Neural progenitor cell (in vitro differentiated cells): ENCODE data around the gene ZBTB42. TPM values are rescaled to one million over a fixed set of nuclear protein-coding genes. Genes with fewer than 3 reads are reported as not detected.

Experiments used
- DNase-seq: peaks from one replicate; pipeline ENCODE4 v3.0.0-alpha.2; 2016; ENCODE audit warnings: low spot score
- H2AFZ ChIP-seq: fragments of 200-600 bp; sonication (generic); replicated peaks from 2 replicates; pipeline ENCODE4 v1.6.1; 2016; ENCODE audit warnings: antibody characterized with exemption
- H3F3A ChIP-seq: fragments of 200-600 bp; sonication (generic); 2 replicates; pipeline ENCODE4 v1.6.1; 2016; ENCODE audit warnings: antibody characterized with exemption, low read depth
- H3K27ac ChIP-seq: fragments of 200-600 bp; sonication (generic); 2 replicates; pipeline ENCODE4 v1.5.1; 2016; ENCODE audit warnings: mild to moderate bottlenecking
- H3K27me3 ChIP-seq: fragments of 200-600 bp; sonication (generic); 2 replicates; pipeline ENCODE4 v1.6.1; 2016; ENCODE audit warnings: mild to moderate bottlenecking, moderate library complexity
- H3K36me3 ChIP-seq: fragments of 200-600 bp; sonication (generic); 2 replicates; pipeline ENCODE4 v1.5.1; 2016
- H3K4me1 ChIP-seq: fragments of 200-600 bp; sonication (generic); 2 replicates; pipeline ENCODE4 v1.6.1; 2016; ENCODE audit warnings: mixed run types
- H3K4me2 ChIP-seq: fragments of 200-600 bp; sonication (generic); 2 replicates; pipeline ENCODE4 v1.6.1; 2016
- H3K4me3 ChIP-seq: fragments of 200-600 bp; sonication (generic); 2 replicates; pipeline ENCODE4 v1.5.1; 2016
- H3K79me2 ChIP-seq: fragments of 200-600 bp; sonication (generic); 2 replicates; pipeline ENCODE4 v1.6.1; 2016; ENCODE audit warnings: low read depth
- H3K9ac ChIP-seq: fragments of 200-600 bp; sonication (generic); 2 replicates; pipeline ENCODE4 v1.6.1; 2016
- H3K9me3 ChIP-seq: fragments of 200-600 bp; sonication (generic); 2 replicates; pipeline ENCODE4 v1.5.1; 2016; ENCODE audit warnings: low read depth
- H4K20me1 ChIP-seq: fragments of 200-600 bp; sonication (generic); 2 replicates; pipeline ENCODE4 v1.6.1; 2016; ENCODE audit warnings: low read depth
- H3K27ac Mint-ChIP-seq: 3 replicates; pipeline ENCODE4 v1.8.0; 2021; ENCODE audit warnings: mixed read lengths
- H3K27me3 Mint-ChIP-seq: 2 replicates; pipeline ENCODE4 v1.8.0; 2022; ENCODE audit warnings: low read depth, mild to moderate bottlenecking, inconsistent platforms, moderate library complexity, mixed read lengths; ENCODE audit not compliant: insufficient read depth
- H3K36me3 Mint-ChIP-seq: 3 replicates; pipeline ENCODE4 v1.8.0; 2021; ENCODE audit warnings: mixed read lengths
- H3K4me1 Mint-ChIP-seq: 3 replicates; pipeline ENCODE4 v1.8.0; 2021; ENCODE audit warnings: mixed read lengths
- H3K4me3 Mint-ChIP-seq: 3 replicates; pipeline ENCODE4 v1.8.0; 2021; ENCODE audit warnings: mild to moderate bottlenecking, moderate library complexity, mixed read lengths
- H3K9me3 Mint-ChIP-seq: 3 replicates; pipeline ENCODE4 v1.8.0; 2020; ENCODE audit warnings: mixed read lengths
- EZH2 ChIP-seq: fragments of 200-600 bp; sonication (generic); IDR thresholded peaks from 2 replicates; pipeline ENCODE4 v1.6.1; 2017; ENCODE audit warnings: antibody characterized with exemption, mild to moderate bottlenecking, moderate library complexity
- EZH2phosphoT487 ChIP-seq: fragments of 200-600 bp; sonication (generic); IDR thresholded peaks from 2 replicates; pipeline ENCODE4 v1.6.1; 2017; ENCODE audit warnings: antibody characterized with exemption
- total RNA-seq: library from RNA; depleted of rRNA; stranded (reverse); fragments of >200 nt; gene quantifications from 2 replicates; pipeline ENCODE4 v1.2.3, GENCODE V29; 2015; ENCODE audit warnings: low replicate concordance
- TF ChIP-seq, protein P1 (sequence below): fragments of 200-600 bp; sonication (generic); IDR thresholded peaks from 2 replicates; pipeline ENCODE4 v1.5.1; 2017; ENCODE audit warnings: antibody characterized with exemption, mild to moderate bottlenecking

The ZBTB42 gene
- total RNA-seq, 1 donor from 2014 or later, result 0.41 TPM

GRCh38 chr14:104785708-104786080, 15.2 kb upstream of the ZBTB42 start:
- H3K79me2 ChIP-seq, result no peaks in the 10 kb centered on the region
- no peak overlapping the region for H3K27ac ChIP-seq
- H3K4me1 Mint-ChIP-seq, result no peaks in the 10 kb centered on the region
- H2AFZ ChIP-seq, result no peak overlapping the region
- H3K9me3 ChIP-seq, result no peaks in the 10 kb centered on the region
- H3K4me3 ChIP-seq, result no peak overlapping the region
- no peaks in the 10 kb centered on the region for H3K4me1 ChIP-seq
- H3K36me3 ChIP-seq, result no peaks in the 10 kb centered on the region
- no peak overlapping the region for H3K27ac Mint-ChIP-seq
- no peak overlapping the region for H3K4me3 Mint-ChIP-seq
- no peak for TF ChIP-seq EZH2phosphoT487
- TF ChIP-seq EZH2, result no peak
- TF ChIP-seq, protein P1, sequence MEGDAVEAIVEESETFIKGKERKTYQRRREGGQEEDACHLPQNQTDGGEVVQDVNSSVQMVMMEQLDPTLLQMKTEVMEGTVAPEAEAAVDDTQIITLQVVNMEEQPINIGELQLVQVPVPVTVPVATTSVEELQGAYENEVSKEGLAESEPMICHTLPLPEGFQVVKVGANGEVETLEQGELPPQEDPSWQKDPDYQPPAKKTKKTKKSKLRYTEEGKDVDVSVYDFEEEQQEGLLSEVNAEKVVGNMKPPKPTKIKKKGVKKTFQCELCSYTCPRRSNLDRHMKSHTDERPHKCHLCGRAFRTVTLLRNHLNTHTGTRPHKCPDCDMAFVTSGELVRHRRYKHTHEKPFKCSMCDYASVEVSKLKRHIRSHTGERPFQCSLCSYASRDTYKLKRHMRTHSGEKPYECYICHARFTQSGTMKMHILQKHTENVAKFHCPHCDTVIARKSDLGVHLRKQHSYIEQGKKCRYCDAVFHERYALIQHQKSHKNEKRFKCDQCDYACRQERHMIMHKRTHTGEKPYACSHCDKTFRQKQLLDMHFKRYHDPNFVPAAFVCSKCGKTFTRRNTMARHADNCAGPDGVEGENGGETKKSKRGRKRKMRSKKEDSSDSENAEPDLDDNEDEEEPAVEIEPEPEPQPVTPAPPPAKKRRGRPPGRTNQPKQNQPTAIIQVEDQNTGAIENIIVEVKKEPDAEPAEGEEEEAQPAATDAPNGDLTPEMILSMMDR, result no peak
- H3F3A ChIP-seq, result no peaks in the 10 kb centered on the region
- no peaks in the 10 kb centered on the region for H3K27me3 Mint-ChIP-seq
- peaks cover 61% of the 10 kb centered on the region for H4K20me1 ChIP-seq
- no peaks in the 10 kb centered on the region for H3K27me3 ChIP-seq
- peaks cover 2% of the 10 kb centered on the region for H3K36me3 Mint-ChIP-seq
- H3K4me2 ChIP-seq, result no peak overlapping the region
- H3K9me3 Mint-ChIP-seq, result no peaks in the 10 kb centered on the region
- no peak overlapping the region for H3K9ac ChIP-seq
- DNase-seq, result no peak

DNA sequence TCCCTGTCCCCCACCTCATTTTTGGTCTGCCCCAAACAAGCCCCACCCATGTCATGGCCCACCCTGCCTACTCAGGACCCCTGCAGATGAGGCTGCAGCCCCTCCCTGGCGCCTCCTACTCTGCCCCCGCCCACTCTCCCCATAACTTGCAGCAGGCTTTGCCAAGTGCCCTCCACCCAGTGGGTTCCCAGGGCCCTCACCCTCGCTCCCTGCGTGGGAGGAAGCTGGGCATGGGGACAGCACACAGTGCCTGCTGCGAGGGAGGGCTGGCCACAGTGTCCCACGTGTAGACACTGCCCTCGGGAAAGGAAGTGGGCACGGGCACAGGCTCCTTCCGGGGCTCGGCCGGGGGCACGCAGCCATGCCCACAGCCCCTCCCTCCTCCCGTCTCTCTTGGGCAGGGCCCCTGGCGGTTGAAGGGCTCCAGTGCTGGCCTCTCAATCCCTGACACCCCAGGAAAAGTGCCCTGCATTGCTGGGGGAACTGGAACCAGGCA, 14.8 kb upstream of the ZBTB42 start:
- peaks cover 65% of the 10 kb centered on the region for H4K20me1 ChIP-seq

DNA sequence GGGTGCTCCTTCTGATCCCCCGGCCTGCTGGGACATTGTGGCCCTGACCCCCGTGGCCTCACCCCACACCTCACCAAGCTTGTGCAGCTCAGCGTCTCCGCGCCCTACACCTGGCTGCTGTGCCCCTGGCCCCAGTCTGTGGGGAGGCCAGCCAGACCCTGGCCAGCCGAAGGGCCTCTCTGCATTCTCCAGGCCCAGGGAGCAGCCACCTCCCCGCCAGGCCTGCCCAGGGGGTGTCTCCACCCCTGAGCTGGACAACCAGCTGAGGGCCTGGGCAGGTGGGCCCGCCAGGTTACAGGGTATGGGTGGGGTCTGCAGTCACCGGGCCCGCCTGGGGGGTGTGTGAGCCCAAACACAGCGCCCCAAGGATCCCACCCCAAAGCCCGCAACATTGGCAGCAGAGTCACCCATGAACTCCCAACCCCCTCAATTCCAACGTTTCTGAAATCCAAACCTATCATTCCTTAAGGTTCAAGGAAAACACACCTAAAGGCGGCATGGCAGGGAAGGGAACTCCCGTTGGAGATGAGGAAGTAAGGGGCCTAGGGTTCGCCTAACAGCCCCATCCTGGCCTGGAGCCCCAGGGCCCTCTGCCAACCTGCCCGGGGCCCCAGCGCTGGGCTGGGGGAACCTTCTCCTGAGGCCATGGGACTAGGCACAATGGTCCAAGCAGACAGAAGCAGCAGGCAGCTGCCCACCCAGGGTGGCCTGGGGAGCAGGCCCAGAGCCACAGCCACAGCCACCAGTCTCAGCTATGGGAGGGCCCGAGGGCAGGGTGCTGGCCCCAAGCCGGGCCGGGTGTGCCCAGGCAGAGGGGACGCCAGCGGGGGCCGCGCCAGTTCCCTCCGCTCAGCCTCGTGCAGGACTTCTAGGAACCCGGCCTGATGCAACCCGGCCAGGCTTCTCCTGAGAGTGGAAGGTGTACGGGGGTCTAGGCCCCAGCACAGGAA, 13.9 kb upstream of the ZBTB42 start:
- Mint-ChIP-seq H3K4me1 (peaks cover 2% of the 10 kb centered on the region), H3K27me3 (no peaks in the 10 kb centered on the region), H3K27ac (no peak overlapping the region), H3K9me3 (no peaks in the 10 kb centered on the region), H3K4me3 (no peak overlapping the region), H3K36me3 (peaks cover 2% of the 10 kb centered on the region)
- no peak overlapping the region for H3K27ac ChIP-seq
- TF ChIP-seq EZH2 (no peak), EZH2phosphoT487 (no peak)
- TF ChIP-seq, protein P1, result no peak
- no peaks in the 10 kb centered on the region for H3K27me3 ChIP-seq
- H3K79me2 ChIP-seq, result peaks cover 6% of the 10 kb centered on the region
- DNase-seq, result no peak
- H3K4me3 ChIP-seq, result no peak overlapping the region
- no peak overlapping the region for H3K4me2 ChIP-seq
- no peaks in the 10 kb centered on the region for H3K9me3 ChIP-seq
- no peak overlapping the region for H2AFZ ChIP-seq
- H3K9ac ChIP-seq, result no peak overlapping the region
- H3K4me1 ChIP-seq, result no peaks in the 10 kb centered on the region
- peaks cover 69% of the 10 kb centered on the region for H4K20me1 ChIP-seq
- no peaks in the 10 kb centered on the region for H3F3A ChIP-seq
- H3K36me3 ChIP-seq, result no peaks in the 10 kb centered on the region

More for the DNA sequence above, 14.8 kb upstream of the ZBTB42 start:
- H3K4me3 Mint-ChIP-seq, result no peak overlapping the region
- Histone ChIP-seq H3K4me1 (no peaks in the 10 kb centered on the region), H3K27me3 (no peaks in the 10 kb centered on the region), H2AFZ (no peak overlapping the region), H3K27ac (no peak overlapping the region), H3K79me2 (no peaks in the 10 kb centered on the region), H3F3A (no peaks in the 10 kb centered on the region), H3K9ac (no peak overlapping the region), H3K4me2 (no peak overlapping the region), H3K36me3 (no peaks in the 10 kb centered on the region), H3K9me3 (no peaks in the 10 kb centered on the region), H3K4me3 (no peak overlapping the region)
- no peaks in the 10 kb centered on the region for H3K27me3 Mint-ChIP-seq
- DNase-seq, result no peak
- TF ChIP-seq, protein P1, result no peak
- TF ChIP-seq EZH2phosphoT487 (no peak), EZH2 (no peak)
- no peaks in the 10 kb centered on the region for H3K36me3 Mint-ChIP-seq
- H3K4me1 Mint-ChIP-seq, result no peaks in the 10 kb centered on the region
- no peaks in the 10 kb centered on the region for H3K9me3 Mint-ChIP-seq
- no peak overlapping the region for H3K27ac Mint-ChIP-seq
